Measurements from ENCODE around the gene CCDC57. TPM values are rescaled to one million over a fixed set of nuclear protein-coding genes. Genes with fewer than 3 reads are reported as not detected.

The CCDC57 gene
- total RNA-seq, 1 experiment from 2014 or later = 36.6 TPM

DNA sequence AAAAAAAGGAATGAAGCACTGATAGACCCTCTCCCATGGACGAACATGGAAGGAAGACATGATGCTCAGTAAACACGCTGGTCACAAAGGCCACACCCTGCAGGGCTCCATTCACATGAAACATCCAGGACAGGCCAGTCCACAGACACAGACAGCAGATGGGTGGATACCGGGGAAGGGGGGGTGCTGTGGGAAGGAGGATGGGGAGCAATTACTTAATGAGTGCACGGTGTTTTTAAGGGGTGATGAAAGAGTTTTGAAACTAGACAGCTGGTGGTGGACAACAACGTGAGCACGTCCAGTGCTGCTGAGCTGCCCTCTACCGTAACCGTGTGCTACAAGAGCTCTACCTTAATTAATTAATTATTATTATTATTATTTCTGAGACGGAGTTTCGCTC is 10.2 kb upstream of the CCDC57 start:
- CTCF ChIA-PET = no interaction called here

DNA sequence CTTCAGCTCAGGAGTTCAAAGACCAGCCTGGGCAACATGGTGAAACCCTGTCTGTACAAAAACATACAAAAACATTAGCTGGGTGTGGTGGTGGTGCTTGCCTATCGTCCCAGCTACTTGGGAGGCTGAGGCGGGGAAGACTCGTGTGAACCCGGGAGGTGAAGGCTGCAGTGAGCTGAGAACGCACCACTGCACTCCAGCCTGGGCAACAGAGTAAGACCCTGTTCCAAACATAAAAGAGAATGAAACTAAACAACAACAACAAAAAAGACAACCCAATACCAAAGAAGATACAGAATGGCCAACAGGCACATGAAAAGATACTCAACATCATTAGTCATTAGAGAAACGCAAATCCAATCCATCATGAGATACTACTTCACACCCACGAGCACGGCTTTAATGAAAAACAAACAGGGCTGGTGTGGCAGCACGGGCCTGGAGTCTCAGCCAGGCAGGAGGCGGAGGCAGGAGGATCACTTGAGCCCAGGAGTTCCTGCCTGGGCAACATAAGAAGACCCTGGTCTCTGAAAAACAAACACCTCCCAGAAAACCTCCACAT is 8.8 kb upstream of the CCDC57 start:
- TF ChIP-seq, protein P1, sequence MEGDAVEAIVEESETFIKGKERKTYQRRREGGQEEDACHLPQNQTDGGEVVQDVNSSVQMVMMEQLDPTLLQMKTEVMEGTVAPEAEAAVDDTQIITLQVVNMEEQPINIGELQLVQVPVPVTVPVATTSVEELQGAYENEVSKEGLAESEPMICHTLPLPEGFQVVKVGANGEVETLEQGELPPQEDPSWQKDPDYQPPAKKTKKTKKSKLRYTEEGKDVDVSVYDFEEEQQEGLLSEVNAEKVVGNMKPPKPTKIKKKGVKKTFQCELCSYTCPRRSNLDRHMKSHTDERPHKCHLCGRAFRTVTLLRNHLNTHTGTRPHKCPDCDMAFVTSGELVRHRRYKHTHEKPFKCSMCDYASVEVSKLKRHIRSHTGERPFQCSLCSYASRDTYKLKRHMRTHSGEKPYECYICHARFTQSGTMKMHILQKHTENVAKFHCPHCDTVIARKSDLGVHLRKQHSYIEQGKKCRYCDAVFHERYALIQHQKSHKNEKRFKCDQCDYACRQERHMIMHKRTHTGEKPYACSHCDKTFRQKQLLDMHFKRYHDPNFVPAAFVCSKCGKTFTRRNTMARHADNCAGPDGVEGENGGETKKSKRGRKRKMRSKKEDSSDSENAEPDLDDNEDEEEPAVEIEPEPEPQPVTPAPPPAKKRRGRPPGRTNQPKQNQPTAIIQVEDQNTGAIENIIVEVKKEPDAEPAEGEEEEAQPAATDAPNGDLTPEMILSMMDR (conservative IDR thresholded peaks at IDR 0.05; ENCODE audit: low read depth, low read length) = no peak
- TF ChIP-seq EZH2phosphoT487 (IDR thresholded peaks at IDR 0.05; ENCODE audit: borderline replicate concordance, low read length) = no peak
- no peak for TF ChIP-seq EZH2 (IDR thresholded peaks at IDR 0.05; ENCODE audit: low read length, unreplicated experiment)
- no peak overlapping the region for H3K9ac ChIP-seq (ENCODE audit: low read length)
- H3F3A ChIP-seq (ENCODE audit: low read length, unreplicated experiment) = no peaks in the 10 kb centered on the region
- H3K9me3 ChIP-seq (ENCODE audit: low read length) = no peaks in the 10 kb centered on the region
- H3K36me3 ChIP-seq (ENCODE audit: low read depth, low read length) = no peaks in the 10 kb centered on the region
- ChIA-PET POLR2A (ENCODE audit: unreplicated experiment) (no interaction called here), CTCF (no interaction called here)
- no peaks in the 10 kb centered on the region for H3K9me2 ChIP-seq (replicated peaks; ENCODE audit: low read length)
- DNase-seq (no peak), ATAC-seq (no peak)
- no peak overlapping the region for H3K27ac ChIP-seq (ENCODE audit: low read length)
- intact Hi-C loops (cut with micrococcal nuclease) = no loop called here
- no peak overlapping the region for H3K4me3 ChIP-seq (ENCODE audit: low read length)
- H4K20me1 ChIP-seq (ENCODE audit: low read length) = no peaks in the 10 kb centered on the region
- no peak overlapping the region for H3K4me2 ChIP-seq (ENCODE audit: low read length)
- H3K79me2 ChIP-seq (ENCODE audit: low read length) = no peaks in the 10 kb centered on the region
- no TSS peak for BruUV-seq (replicated peaks)
- peaks cover 22% of the 10 kb centered on the region for H3K4me1 ChIP-seq (ENCODE audit: insufficient read depth, low read length)
- no peak overlapping the region for H2AFZ ChIP-seq (ENCODE audit: low read length)
- H3K27me3 ChIP-seq (ENCODE audit: low read length) = no peaks in the 10 kb centered on the region

More for the DNA sequence above, 10.2 kb upstream of the CCDC57 start:
- Histone ChIP-seq H3F3A (ENCODE audit: low read length, unreplicated experiment) (no peaks in the 10 kb centered on the region), H3K79me2 (ENCODE audit: low read length) (no peaks in the 10 kb centered on the region), H3K4me2 (ENCODE audit: low read length) (no peak overlapping the region), H4K20me1 (ENCODE audit: low read length) (no peaks in the 10 kb centered on the region), H3K9me3 (ENCODE audit: low read length) (no peaks in the 10 kb centered on the region), H3K4me1 (ENCODE audit: insufficient read depth, low read length) (peaks cover 8% of the 10 kb centered on the region), H3K4me3 (ENCODE audit: low read length) (no peak overlapping the region), H3K27me3 (ENCODE audit: low read length) (no peaks in the 10 kb centered on the region), H3K27ac (ENCODE audit: low read length) (no peak overlapping the region), H3K36me3 (ENCODE audit: low read depth, low read length) (no peaks in the 10 kb centered on the region), H3K9ac (ENCODE audit: low read length) (no peak overlapping the region), H3K9me2 (replicated peaks; ENCODE audit: low read length) (no peaks in the 10 kb centered on the region), H2AFZ (ENCODE audit: low read length) (no peak overlapping the region)
- BruUV-seq (replicated peaks) = no TSS peak
- TF ChIP-seq EZH2phosphoT487 (IDR thresholded peaks at IDR 0.05; ENCODE audit: borderline replicate concordance, low read length) = no peak
- TF ChIP-seq, protein P1 (conservative IDR thresholded peaks at IDR 0.05; ENCODE audit: low read depth, low read length) = no peak
- no peak for TF ChIP-seq EZH2 (IDR thresholded peaks at IDR 0.05; ENCODE audit: low read length, unreplicated experiment)
- intact Hi-C loops (cut with micrococcal nuclease) = no loop called here
- POLR2A ChIA-PET (ENCODE audit: unreplicated experiment) = no interaction called here
- DNase-seq (no peak), ATAC-seq (no peak; the same call in 1 of the 2 replicates)

- H3K9ac ChIP-seq (ENCODE audit: low read length) = no peak overlapping the region
- ChIA-PET POLR2A (ENCODE audit: unreplicated experiment) (no interaction called here), CTCF (no interaction called here)
- no peaks in the 10 kb centered on the region for H3K9me3 ChIP-seq (ENCODE audit: low read length)
- BruUV-seq (replicated peaks) = no TSS peak
- H3K27me3 ChIP-seq (ENCODE audit: low read length) = no peaks in the 10 kb centered on the region
- H3K4me3 ChIP-seq (ENCODE audit: low read length) = no peak overlapping the region
- no peaks in the 10 kb centered on the region for H3K36me3 ChIP-seq (ENCODE audit: low read depth, low read length)
- peaks cover 30% of the 10 kb centered on the region for H3K4me1 ChIP-seq (ENCODE audit: insufficient read depth, low read length)
- H2AFZ ChIP-seq (ENCODE audit: low read length) = no peak overlapping the region
- ATAC-seq (no peak), DNase-seq (no peak)
- no peaks in the 10 kb centered on the region for H3K9me2 ChIP-seq (replicated peaks; ENCODE audit: low read length)
- no peak overlapping the region for H3K4me2 ChIP-seq (ENCODE audit: low read length)
- no peak overlapping the region for H3K27ac ChIP-seq (ENCODE audit: low read length)
- no peaks in the 10 kb centered on the region for H3F3A ChIP-seq (ENCODE audit: low read length, unreplicated experiment)
- intact Hi-C loops (cut with micrococcal nuclease) = no loop called here
- H3K79me2 ChIP-seq (ENCODE audit: low read length) = no peaks in the 10 kb centered on the region
- H4K20me1 ChIP-seq (ENCODE audit: low read length) = no peaks in the 10 kb centered on the region
- TF ChIP-seq, protein P1 (conservative IDR thresholded peaks at IDR 0.05; ENCODE audit: low read depth, low read length) = no peak
- TF ChIP-seq EZH2 (IDR thresholded peaks at IDR 0.05; ENCODE audit: low read length, unreplicated experiment) = no peak
Observed at GRCh38 chr17:82219753-82220709, 7.4 kb upstream of the CCDC57 start.
